22Rv1 (cell line): ENCODE measurements around the gene CPLX3.

ENCODE experiments used
- CTCF ChIP-seq: fragments of 450-650 bp; IDR thresholded peaks from 2 replicates; pipeline ENCODE4 v1.5.1; 2017; ENCODE audit warnings: mild to moderate bottlenecking
- ZFX ChIP-seq: fragments of 450-650 bp; IDR thresholded peaks from 2 replicates; pipeline ENCODE4 v1.6.1; 2017; ENCODE audit warnings: antibody characterized with exemption, borderline replicate concordance

DNA sequence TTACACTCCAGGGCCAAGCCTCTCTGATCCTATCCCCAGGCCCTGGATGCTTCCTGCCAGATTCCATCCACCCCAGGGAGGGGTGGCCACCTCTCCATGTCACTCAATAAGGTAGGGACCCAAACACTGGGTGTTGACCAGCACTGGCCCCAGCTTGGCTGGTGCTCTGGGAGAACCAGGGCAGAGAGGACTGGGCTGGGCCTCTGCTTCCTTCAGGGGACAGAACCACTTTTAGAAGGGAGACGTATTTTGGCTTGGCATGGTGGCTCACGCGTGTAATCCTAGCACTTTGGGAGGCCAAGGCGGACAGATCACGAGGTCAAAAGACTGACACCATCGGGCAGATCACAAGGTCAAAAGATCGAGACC lies 4.7 kb upstream of the CPLX3 start:
- TF ChIP-seq CTCF (no peak), ZFX (no peak)
